Keratinocyte (primary cell): ENCODE results near the gene KLHL3. TPM values are rescaled to one million over a fixed set of nuclear protein-coding genes. Genes with fewer than 3 reads are reported as not detected.

Source experiments
- DNase-seq: peaks from one replicate; pipeline ENCODE4 v3.0.0-alpha.2; 2011; ENCODE audit warnings: low read depth, missing footprints, low spot score
- FAIRE-seq: peaks from 2 replicates; lab custom pipeline; 2011; peaks lifted over from hg19 to GRCh38; lab: Jason Lieb, UNC
- H2AFZ ChIP-seq: 2 replicates; pipeline ENCODE4 v1.6.0; 2012; ENCODE audit warnings: low read length, control low read depth, inconsistent platforms; ENCODE audit not compliant: control insufficient read depth
- H3K27ac ChIP-seq: 2 replicates; pipeline ENCODE4 v1.5.1; 2011; ENCODE audit warnings: low read length; ENCODE audit not compliant: control insufficient read depth, insufficient read depth
- H3K27me3 ChIP-seq: 3 replicates; pipeline ENCODE4 v1.6.0; 2011; ENCODE audit warnings: low read length; ENCODE audit not compliant: control insufficient read depth, insufficient read depth; ENCODE audit errors: extremely low read depth
- H3K36me3 ChIP-seq, 2 experiments: 2 replicates in 1 of 2; 3 replicates in 1 of 2; pipeline ENCODE4 v1.5.1; 2011; ENCODE audit warnings: low read length in 2 of 2, mild to moderate bottlenecking in 1 of 2; ENCODE audit not compliant: control insufficient read depth in 2 of 2, insufficient read depth in 2 of 2; ENCODE audit errors: extremely low read depth in 1 of 2
- H3K4me1 ChIP-seq: 3 replicates; pipeline ENCODE4 v1.5.1; 2011; ENCODE audit warnings: low read length; ENCODE audit not compliant: control insufficient read depth, insufficient read depth; ENCODE audit errors: extremely low read depth
- H3K4me2 ChIP-seq: 3 replicates; pipeline ENCODE4 v1.6.0; 2011; ENCODE audit warnings: low read depth, low read length; ENCODE audit not compliant: control insufficient read depth, insufficient read depth; ENCODE audit errors: extremely low read depth
- H3K4me3 ChIP-seq, 3 experiments: fragments of 200-600 bp in 1 of 3; sonication (generic) in 1 of 3; 2 replicates in 2 of 3; 3 replicates in 1 of 3; pipeline ENCODE4 v1.5.1; 2011 to 2016; ENCODE audit warnings: low read length in 3 of 3, mild to moderate bottlenecking in 3 of 3, control low read depth in 2 of 3, inconsistent platforms in 1 of 3, low read depth in 1 of 3, mixed read lengths in 1 of 3, mixed run types in 1 of 3, moderate library complexity in 1 of 3; ENCODE audit not compliant: control insufficient read depth in 2 of 3, insufficient read depth in 2 of 3; ENCODE audit errors: extremely low read depth in 1 of 3
- H3K79me2 ChIP-seq: 2 replicates; pipeline ENCODE4 v1.6.0; 2012; ENCODE audit warnings: low read length; ENCODE audit not compliant: control insufficient read depth, insufficient read depth
- H3K9ac ChIP-seq: 3 replicates; pipeline ENCODE4 v1.6.0; 2011; ENCODE audit warnings: low read length; ENCODE audit not compliant: control insufficient read depth, insufficient read depth; ENCODE audit errors: extremely low read depth
- H3K9me1 ChIP-seq: 3 replicates; pipeline ENCODE4 v1.6.0; 2011; ENCODE audit warnings: low read length; ENCODE audit not compliant: control insufficient read depth, insufficient read depth; ENCODE audit errors: extremely low read depth
- H3K9me3 ChIP-seq: 2 replicates; pipeline ENCODE4 v1.5.1; 2012; ENCODE audit warnings: low read depth, low read length; ENCODE audit not compliant: control insufficient read depth
- H4K20me1 ChIP-seq: 3 replicates; pipeline ENCODE4 v1.6.0; 2011; ENCODE audit warnings: low read length; ENCODE audit not compliant: control insufficient read depth, insufficient read depth; ENCODE audit errors: extremely low read depth
- EZH2 ChIP-seq: IDR thresholded peaks from one replicate; pipeline ENCODE4 v1.6.1; 2012; ENCODE audit warnings: inconsistent platforms, mild to moderate bottlenecking, low read length, moderate library complexity
- dilution Hi-C: fragments of 300-500 bp; cut with MboI; formaldehyde crosslinking; loops from one replicate; pipeline ENCODE4 v1.7.0; 2020; ENCODE audit warnings: low sequenced_read_pairs; ENCODE audit not compliant: extremely low pct_ligation_motif_present
- polyA plus RNA-seq, 5 experiments: library from polyadenylated mRNA; depleted of rRNA in 3 of 5; stranded (reverse) in 3 of 5; stranded (forward) in 1 of 5; unstranded in 1 of 5; fragments of >200 nt; gene quantifications; 1 replicate in 1 of 5; 2 replicates in 3 of 5; 3 replicates in 1 of 5; pipeline versions ENCODE4 v1.2.1 to v1.2.3, GENCODE V29; 2011 to 2012; ENCODE audit warnings: missing spikeins in 2 of 5, low read depth in 1 of 5, low replicate concordance in 1 of 5
- TF ChIP-seq, protein P1 (sequence below), 3 experiments: IDR thresholded peaks in 1 of 3; conservative IDR thresholded peaks in 1 of 3; optimal IDR thresholded peaks in 1 of 3; 2 replicates in 2 of 3; 3 replicates in 1 of 3; pipeline versions ENCODE3 to v1.5.1; 2011; ENCODE audit warnings: low read length in 3 of 3, mild to moderate bottlenecking in 3 of 3, moderate library complexity in 2 of 3, control low read depth in 1 of 3, inconsistent platforms in 1 of 3; ENCODE audit not compliant: insufficient read depth in 2 of 3; ENCODE audit errors: extremely low read depth in 1 of 3

Gene KLHL3
- polyA plus RNA-seq, 1 donor (not counting 4 experiments of a cell fraction or from before 2014, with no cell fraction given): 2.5 TPM

DNA sequence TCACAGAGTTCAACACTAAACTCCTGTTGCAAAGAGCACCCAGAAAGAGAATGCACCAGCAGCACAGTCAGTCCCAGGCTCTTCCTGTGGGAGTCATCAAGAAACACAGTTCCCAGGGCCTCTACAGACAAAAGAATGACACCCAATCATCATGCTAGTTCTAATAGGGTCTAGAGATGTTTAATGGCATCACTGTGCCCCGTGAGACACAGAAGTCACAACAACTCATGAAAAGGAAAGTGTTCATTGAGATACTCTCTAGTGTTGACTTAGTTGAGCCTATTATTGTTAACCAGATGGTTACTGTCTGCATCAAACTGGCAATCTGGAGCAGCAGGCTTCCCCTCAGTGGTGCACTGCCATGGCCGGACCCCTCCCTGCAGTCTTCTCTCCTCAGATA lies 1.6 kb downstream of the KLHL3 start:
- no peaks in the 10 kb centered on the region for H3K9me3 ChIP-seq
- dilution Hi-C loops: no loop called here
- peak overlapping the region in 1 of 3 experiments; percentile 67 for H3K4me3 ChIP-seq
- H3K4me1 ChIP-seq: peaks cover 23% of the 10 kb centered on the region
- H3K9ac ChIP-seq: no peak overlapping the region
- peaks cover 2% of the 10 kb centered on the region for H3K9me1 ChIP-seq
- no peaks in the 10 kb centered on the region for H3K36me3 ChIP-seq
- no peaks in the 10 kb centered on the region for H4K20me1 ChIP-seq
- no peak for DNase-seq
- no peak overlapping the region for H3K27ac ChIP-seq
- H3K4me2 ChIP-seq: peak overlapping the region; percentile 96
- no peaks in the 10 kb centered on the region for H3K27me3 ChIP-seq
- TF ChIP-seq, protein P1, sequence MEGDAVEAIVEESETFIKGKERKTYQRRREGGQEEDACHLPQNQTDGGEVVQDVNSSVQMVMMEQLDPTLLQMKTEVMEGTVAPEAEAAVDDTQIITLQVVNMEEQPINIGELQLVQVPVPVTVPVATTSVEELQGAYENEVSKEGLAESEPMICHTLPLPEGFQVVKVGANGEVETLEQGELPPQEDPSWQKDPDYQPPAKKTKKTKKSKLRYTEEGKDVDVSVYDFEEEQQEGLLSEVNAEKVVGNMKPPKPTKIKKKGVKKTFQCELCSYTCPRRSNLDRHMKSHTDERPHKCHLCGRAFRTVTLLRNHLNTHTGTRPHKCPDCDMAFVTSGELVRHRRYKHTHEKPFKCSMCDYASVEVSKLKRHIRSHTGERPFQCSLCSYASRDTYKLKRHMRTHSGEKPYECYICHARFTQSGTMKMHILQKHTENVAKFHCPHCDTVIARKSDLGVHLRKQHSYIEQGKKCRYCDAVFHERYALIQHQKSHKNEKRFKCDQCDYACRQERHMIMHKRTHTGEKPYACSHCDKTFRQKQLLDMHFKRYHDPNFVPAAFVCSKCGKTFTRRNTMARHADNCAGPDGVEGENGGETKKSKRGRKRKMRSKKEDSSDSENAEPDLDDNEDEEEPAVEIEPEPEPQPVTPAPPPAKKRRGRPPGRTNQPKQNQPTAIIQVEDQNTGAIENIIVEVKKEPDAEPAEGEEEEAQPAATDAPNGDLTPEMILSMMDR (optimal IDR thresholded peaks at IDR 0.05 in 1 of 3, IDR thresholded peaks at IDR 0.05 in 1 of 3, conservative IDR thresholded peaks at IDR 0.05 in 1 of 3; ENCODE audit: extremely low read depth in 1 of 3, insufficient read depth in 2 of 3, low read length in 3 of 3): no peak
- no peak for TF ChIP-seq EZH2
- peak overlapping the region; percentile 95 for H2AFZ ChIP-seq
- H3K79me2 ChIP-seq: no peaks in the 10 kb centered on the region
- no peak for FAIRE-seq

DNA sequence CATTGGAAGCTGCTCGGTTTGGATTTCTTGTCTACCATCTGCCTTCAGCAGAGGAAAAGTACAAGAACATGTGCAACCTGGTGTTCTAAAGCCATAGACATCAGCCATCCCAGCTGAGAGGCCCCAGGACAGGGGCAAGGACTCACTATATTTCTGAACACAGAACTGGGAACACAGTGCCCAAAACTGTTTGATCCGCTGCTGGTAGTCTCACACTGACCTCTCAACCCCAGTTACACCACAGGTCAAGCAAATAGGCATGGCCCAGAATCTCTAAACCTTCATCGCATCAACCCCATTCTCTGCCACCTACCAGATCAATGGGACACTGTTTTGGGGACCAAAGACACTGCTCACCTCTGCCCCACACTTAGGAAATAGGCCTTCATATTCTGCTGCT lies 2.0 kb downstream of the KLHL3 start:
- Histone ChIP-seq H3K4me3 (no peak overlapping the region), H3K9me3 (no peaks in the 10 kb centered on the region), H3K4me1 (peaks cover 23% of the 10 kb centered on the region), H3K27ac (no peak overlapping the region), H3K9ac (no peak overlapping the region), H3K27me3 (no peaks in the 10 kb centered on the region), H2AFZ (no peak overlapping the region), H4K20me1 (no peaks in the 10 kb centered on the region), H3K79me2 (no peaks in the 10 kb centered on the region), H3K4me2 (no peak overlapping the region), H3K36me3 (no peaks in the 10 kb centered on the region), H3K9me1 (peaks cover 2% of the 10 kb centered on the region)
- dilution Hi-C loops: no loop called here
- no peak for DNase-seq
- FAIRE-seq: no peak
- TF ChIP-seq, protein P1 (optimal IDR thresholded peaks at IDR 0.05 in 1 of 3, IDR thresholded peaks at IDR 0.05 in 1 of 3, conservative IDR thresholded peaks at IDR 0.05 in 1 of 3; ENCODE audit: extremely low read depth in 1 of 3, insufficient read depth in 2 of 3, low read length in 3 of 3): no peak
- TF ChIP-seq EZH2: no peak
